HUES6 (cell line): Measurements from ENCODE around the gene ATXN1.

Experiments
- H3K27ac ChIP-seq: 2 replicates; pipeline ENCODE4 v1.7.0; 2013; ENCODE audit warnings: low read depth, mild to moderate bottlenecking, low read length, inconsistent platforms
- H3K27me3 ChIP-seq: 2 replicates; pipeline ENCODE4 v1.6.1; 2013; ENCODE audit warnings: low read length; ENCODE audit not compliant: control insufficient read depth, insufficient read depth
- H3K36me3 ChIP-seq: 2 replicates; pipeline ENCODE4 v1.6.1; 2013; ENCODE audit warnings: low read length; ENCODE audit not compliant: control insufficient read depth, insufficient read depth
- H3K4me1 ChIP-seq: 2 replicates; pipeline ENCODE4 v1.6.1; 2013; ENCODE audit warnings: low read length; ENCODE audit not compliant: control insufficient read depth, insufficient read depth
- H3K4me3 ChIP-seq: 2 replicates; pipeline ENCODE4 v1.5.1; 2013; ENCODE audit warnings: low read depth, low read length
- H3K9ac ChIP-seq: one replicate; pipeline ENCODE4 v1.6.1; 2013; ENCODE audit warnings: mild to moderate bottlenecking, low read length
- H3K9me3 ChIP-seq: 2 replicates; pipeline ENCODE4 v1.6.1; 2013; ENCODE audit warnings: low read depth, low read length; ENCODE audit not compliant: control insufficient read depth, insufficient read depth

The ATXN1 gene

DNA sequence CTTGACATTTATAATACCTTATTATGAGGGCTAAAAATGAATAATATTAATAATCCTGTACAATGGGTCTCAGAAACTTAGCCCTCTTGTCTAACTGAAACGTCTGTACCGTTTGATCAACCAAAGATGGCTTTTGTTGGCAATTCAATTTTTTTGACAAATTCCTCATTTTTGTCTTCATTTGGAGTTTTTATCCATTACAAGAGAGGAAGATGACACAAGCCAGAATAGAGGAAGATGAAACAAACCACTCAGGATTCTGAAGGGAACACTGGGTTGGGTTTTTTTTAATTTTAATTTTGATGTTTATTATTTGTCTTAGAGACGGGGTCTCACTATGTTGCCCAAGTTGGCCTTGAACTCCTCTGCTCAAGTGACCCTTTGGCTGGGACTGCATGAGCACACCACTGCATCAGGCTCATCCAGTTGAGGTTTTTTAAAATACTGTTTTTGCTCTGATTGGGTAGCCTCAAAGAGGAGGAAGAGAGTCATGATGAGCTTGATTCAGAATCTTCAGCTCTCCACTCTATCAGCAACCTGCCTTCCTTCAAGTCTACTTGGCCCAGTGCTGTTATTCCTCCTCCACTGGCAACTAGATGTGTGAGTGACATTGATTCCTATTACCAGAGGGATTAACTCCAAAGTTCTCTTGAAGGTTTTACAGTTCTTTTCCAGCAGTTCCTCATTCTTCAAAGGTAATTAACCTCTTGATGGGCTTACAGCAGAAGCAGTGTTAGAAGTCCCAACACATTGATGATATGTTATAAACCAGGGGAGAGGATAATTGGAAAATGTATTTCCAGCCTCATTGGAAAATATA, 71.3 kb downstream of the ATXN1 start:
- peaks cover 17% of the 10 kb centered on the region; the same call in 1 of the 2 replicates for H3K4me1 ChIP-seq
- no peak overlapping the region for H3K9ac ChIP-seq
- no peak overlapping the region for H3K27ac ChIP-seq
- H3K27me3 ChIP-seq = no peaks in the 10 kb centered on the region
- H3K36me3 ChIP-seq = no peaks in the 10 kb centered on the region
- H3K9me3 ChIP-seq = no peaks in the 10 kb centered on the region
- no peak overlapping the region for H3K4me3 ChIP-seq

DNA sequence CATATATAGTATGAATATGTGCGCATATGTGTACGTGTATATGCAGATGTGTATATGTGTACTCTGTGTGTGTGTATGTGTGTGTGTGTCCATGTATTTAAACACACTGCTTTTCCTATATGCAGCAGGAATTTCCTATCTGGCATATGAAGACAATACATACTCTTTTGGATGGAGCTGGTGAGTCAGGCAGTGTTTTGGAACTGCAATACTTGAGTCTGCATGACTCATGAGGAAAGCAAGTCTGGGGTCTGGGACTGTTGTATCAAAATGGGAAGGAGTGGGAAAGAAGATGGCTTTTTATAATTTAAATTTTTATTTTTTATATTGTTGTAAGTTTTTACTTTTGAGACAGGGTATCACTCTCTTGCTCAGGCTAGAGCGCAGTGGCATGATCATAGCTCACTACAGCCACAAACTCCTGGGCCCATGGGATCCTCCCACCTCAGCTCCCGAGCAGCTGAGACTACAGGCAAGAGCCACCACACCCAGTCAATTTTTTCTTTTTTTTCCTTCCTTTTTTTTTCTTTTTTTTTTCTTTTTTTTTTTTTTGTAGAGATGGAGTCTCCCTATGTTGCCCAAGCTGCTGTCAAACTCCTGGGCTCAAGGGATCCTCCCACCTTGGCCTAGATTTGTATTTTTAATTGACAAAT, 72.2 kb downstream of the ATXN1 start:
- Histone ChIP-seq H3K9ac (no peak overlapping the region), H3K4me3 (no peak overlapping the region), H3K27me3 (no peaks in the 10 kb centered on the region), H3K9me3 (no peaks in the 10 kb centered on the region), H3K36me3 (no peaks in the 10 kb centered on the region), H3K4me1 (peaks cover 17% of the 10 kb centered on the region; the same call in 1 of the 2 replicates), H3K27ac (no peak overlapping the region)

DNA sequence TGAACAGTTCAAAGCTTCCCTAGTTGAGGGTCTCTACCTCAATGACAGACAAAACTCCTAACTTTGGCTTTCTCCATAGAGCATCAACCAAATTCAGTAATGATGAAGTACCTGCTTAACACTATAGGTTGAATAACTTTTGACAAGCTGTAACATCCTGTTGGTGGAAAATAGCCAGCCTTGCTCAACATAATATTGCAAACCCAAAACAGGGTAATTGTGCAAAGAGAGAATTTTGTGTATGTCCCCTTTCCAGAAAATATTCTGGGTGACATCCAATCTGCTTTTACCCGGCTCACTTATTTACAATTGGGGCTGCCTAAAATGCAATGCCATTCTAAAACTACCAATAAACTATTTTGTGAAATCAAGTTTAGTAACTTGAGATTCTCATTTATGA, 72.8 kb downstream of the ATXN1 start:
- H3K4me1 ChIP-seq = peaks cover 17% of the 10 kb centered on the region; the same call in 1 of the 2 replicates
- H3K27me3 ChIP-seq = no peaks in the 10 kb centered on the region
- H3K36me3 ChIP-seq = no peaks in the 10 kb centered on the region
- H3K4me3 ChIP-seq = no peak overlapping the region
- H3K9ac ChIP-seq = no peak overlapping the region
- no peaks in the 10 kb centered on the region for H3K9me3 ChIP-seq
- no peak overlapping the region for H3K27ac ChIP-seq

DNA sequence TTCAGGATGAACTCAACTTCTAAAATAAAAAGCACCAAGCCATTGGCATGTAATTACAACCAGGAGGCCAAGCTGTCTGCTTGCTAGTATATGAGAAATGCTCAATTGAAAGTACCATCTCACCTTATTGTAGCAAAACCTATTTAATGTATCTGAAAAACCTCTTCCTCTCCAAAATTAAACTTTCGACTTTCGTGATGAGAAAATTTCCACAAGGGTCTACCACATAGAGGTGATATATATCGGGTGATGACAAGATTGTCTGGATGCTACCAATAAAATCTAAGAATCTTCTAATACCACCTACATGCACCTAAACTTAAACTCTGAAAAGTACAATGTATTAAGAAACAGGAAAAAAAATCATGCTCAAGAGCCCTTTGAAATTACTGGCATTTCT, 74.2 kb downstream of the ATXN1 start:
- no peak overlapping the region for H3K4me3 ChIP-seq
- no peaks in the 10 kb centered on the region for H3K27me3 ChIP-seq
- H3K9me3 ChIP-seq = no peaks in the 10 kb centered on the region
- H3K36me3 ChIP-seq = no peaks in the 10 kb centered on the region
- H3K9ac ChIP-seq = no peak overlapping the region
- peaks cover 17% of the 10 kb centered on the region; the same call in 1 of the 2 replicates for H3K4me1 ChIP-seq
- H3K27ac ChIP-seq = no peak overlapping the region

DNA sequence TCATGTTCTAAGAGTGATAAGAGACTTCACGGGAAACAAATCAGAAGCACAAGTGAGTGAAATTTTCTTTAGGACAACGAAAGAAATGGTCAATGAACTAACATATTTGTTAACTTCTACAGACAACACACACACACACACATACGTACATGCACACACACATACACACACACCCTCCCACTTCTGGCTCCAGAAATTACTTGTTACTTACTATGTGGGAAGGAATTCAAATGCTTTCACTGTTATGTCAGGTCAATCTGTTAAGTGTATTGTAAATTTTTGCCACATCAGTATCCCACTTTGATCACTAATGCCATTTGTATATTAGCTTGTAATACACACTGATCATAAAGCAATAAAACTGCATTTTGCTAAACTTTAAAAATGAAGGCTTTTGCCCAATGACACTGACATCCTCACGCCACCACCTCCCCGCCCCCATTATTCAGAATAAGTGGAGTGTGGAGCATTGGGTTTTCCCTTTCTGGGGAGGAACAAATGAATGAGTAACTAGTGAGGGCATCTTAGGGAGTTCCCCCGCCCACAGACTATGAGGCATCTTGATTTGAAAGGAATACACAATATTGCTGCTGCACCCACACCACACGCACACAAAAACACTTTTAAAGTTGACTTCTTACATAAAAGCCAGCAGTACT, 76.2 kb downstream of the ATXN1 start:
- Histone ChIP-seq H3K4me1 (peaks cover 10% of the 10 kb centered on the region; the same call in 1 of the 2 replicates), H3K9me3 (no peaks in the 10 kb centered on the region), H3K27ac (no peak overlapping the region), H3K27me3 (no peaks in the 10 kb centered on the region), H3K9ac (no peak overlapping the region), H3K36me3 (no peaks in the 10 kb centered on the region), H3K4me3 (no peak overlapping the region)

DNA sequence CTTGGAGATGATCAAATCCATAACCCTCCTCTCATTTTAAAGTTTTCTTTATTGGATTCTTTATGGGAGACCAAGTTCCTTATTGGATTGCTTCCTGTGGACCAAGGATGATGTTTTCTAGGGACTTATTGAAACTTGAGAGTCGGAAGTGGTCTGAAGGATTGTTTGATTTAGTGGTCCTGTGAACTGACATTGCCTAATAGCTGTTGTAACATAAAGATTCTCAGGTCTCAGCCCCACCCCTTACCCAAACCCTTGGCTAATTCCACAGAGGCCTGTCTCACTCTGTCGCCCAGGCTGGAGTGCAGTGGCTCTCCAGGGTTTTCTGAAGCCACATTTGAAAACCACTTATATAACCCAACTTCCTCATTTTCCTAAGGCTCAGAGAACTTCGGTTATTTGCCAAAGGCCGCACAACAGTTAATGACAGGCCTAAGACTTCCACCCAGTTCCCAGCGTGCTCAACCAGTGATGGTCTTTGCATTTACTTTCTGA, 77.0 kb downstream of the ATXN1 start:
- Histone ChIP-seq H3K9ac (no peak overlapping the region), H3K27ac (no peak overlapping the region), H3K36me3 (no peaks in the 10 kb centered on the region), H3K4me3 (no peak overlapping the region), H3K27me3 (no peaks in the 10 kb centered on the region), H3K4me1 (peaks cover 10% of the 10 kb centered on the region; the same call in 1 of the 2 replicates), H3K9me3 (no peaks in the 10 kb centered on the region)

DNA sequence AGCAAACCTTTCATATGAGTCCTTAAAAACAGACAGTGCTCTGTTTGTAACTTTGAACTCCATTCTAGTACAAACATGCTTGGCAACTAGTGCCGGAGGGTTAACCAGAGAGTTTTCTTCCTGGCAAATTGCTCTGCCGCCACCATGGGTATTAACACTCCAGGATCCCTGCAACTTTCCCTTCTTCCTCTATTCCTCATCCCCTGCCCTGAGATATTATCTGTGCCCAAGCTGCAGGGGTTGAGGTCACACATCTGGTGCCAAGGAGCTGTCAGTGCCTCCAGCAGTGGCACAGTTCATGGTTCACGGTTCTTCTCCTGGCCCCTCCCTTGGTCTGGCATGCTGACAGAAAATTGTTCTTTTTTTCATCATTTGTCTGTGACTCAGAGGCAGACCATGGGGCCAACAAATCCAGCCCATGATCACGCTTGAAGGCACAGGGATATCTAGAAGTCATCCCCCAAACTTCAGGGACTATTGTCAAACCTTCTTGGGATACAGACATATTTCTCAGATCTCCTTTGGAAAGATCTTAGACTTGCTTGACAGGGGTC, 77.5 kb downstream of the ATXN1 start:
- no peaks in the 10 kb centered on the region for H3K36me3 ChIP-seq
- no peak overlapping the region for H3K27ac ChIP-seq
- H3K4me3 ChIP-seq = no peak overlapping the region
- no peaks in the 10 kb centered on the region for H3K27me3 ChIP-seq
- H3K4me1 ChIP-seq = peaks cover 10% of the 10 kb centered on the region; the same call in 1 of the 2 replicates
- H3K9me3 ChIP-seq = no peaks in the 10 kb centered on the region
- no peak overlapping the region for H3K9ac ChIP-seq

DNA sequence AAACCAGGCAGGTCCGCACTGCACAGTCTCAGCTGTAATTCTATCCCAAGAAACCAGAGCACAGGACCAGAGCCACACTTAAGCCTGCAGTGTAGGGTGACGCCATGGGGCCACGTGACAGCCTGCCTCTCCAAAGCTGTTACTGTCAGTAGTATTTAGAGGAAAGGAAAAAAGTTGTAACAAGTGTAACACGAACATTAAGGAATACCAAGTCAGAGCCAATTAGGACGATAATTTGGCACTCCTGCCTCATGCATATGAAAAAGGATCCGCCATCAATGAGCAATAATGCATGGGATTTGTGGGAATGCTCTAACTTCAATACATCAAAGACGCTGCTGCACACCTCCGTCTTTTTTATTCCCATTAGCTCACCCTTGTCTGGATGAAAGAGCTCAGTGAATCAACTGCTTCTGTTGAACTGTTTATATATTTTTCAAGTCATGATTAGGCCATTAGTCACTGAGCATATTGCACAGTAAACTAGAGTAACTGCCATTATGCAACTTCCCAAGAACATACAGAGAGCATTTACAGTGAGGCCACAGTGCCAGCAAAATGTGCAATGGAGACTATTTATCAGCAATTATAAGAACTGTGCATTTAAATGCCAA, 79.9 kb downstream of the ATXN1 start:
- H3K4me3 ChIP-seq = no peak overlapping the region
- no peak overlapping the region for H3K9ac ChIP-seq
- H3K27me3 ChIP-seq = no peaks in the 10 kb centered on the region
- peaks cover 16% of the 10 kb centered on the region for H3K4me1 ChIP-seq
- no peaks in the 10 kb centered on the region for H3K9me3 ChIP-seq
- H3K27ac ChIP-seq = no peak overlapping the region
- no peaks in the 10 kb centered on the region for H3K36me3 ChIP-seq

DNA sequence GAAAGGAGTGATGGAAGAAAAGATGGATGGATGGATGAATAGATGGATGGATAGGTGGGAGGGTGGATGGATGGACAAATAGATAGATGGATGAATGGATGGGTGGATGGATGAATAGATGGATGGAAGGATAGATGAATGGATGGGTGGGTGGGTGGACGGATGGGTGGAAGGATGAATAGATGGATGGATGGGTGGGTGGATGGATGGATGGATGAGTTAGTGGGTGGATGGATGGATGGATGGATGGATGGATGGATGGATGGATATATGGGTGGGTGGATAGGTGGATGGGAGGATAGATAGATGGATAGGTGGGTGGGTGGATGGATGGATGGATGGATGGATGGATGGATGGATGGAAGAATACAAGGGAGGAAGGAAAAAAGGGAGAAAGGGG, 82.2 kb downstream of the ATXN1 start:
- Histone ChIP-seq H3K27ac (no peak overlapping the region), H3K9ac (no peak overlapping the region), H3K36me3 (no peaks in the 10 kb centered on the region), H3K4me1 (peaks cover 13% of the 10 kb centered on the region), H3K9me3 (no peaks in the 10 kb centered on the region), H3K4me3 (no peak overlapping the region), H3K27me3 (no peaks in the 10 kb centered on the region)

DNA sequence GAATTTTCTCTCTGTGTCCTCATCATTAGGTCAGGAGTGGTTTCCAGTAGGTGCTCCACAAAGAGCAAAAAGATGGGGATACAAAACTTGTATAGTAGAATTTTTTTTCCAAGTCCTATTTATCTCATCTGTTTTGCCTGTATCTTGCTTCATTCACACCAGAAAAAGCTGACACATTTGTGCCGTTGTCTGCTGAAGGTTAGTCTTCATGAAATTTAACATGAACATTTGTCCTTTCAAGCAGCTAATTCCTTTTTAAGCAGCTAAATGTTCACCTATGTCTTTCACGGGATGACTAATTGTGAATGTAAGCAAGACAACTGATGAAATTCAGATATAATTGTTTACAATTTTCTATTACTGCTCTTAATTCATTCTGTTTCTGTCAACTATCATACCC, 83.8 kb downstream of the ATXN1 start:
- no peak overlapping the region for H3K9ac ChIP-seq
- H3K27ac ChIP-seq = no peak overlapping the region
- H3K4me1 ChIP-seq = peaks cover 15% of the 10 kb centered on the region
- no peaks in the 10 kb centered on the region for H3K27me3 ChIP-seq
- no peaks in the 10 kb centered on the region for H3K9me3 ChIP-seq
- no peaks in the 10 kb centered on the region for H3K36me3 ChIP-seq
- H3K4me3 ChIP-seq = no peak overlapping the region
